SK-N-SH (cell line): Measurements from ENCODE around the gene ANKRD10.

Experiments
- ELF1 ChIP-seq: IDR thresholded peaks from 2 replicates; pipeline ENCODE4 v1.4.0; 2012
- EZH2phosphoT487 ChIP-seq: fragments of 200-600 bp; sonication (generic); IDR thresholded peaks from 2 replicates; pipeline ENCODE4 v1.6.1; 2017; ENCODE audit warnings: low read depth, mixed run types, mild to moderate bottlenecking, antibody characterized with exemption, moderate library complexity, borderline replicate concordance
- MXI1 ChIP-seq: IDR thresholded peaks from 2 replicates; pipeline ENCODE4 v1.6.1; 2012; ENCODE audit warnings: mild to moderate bottlenecking, low read depth, low read length, improper control_type of control experiment
- POLR2AphosphoS5 ChIP-seq: IDR thresholded peaks from 2 replicates; pipeline ENCODE4 v1.6.1; 2012; ENCODE audit warnings: low read depth, low read length
- RAD21 ChIP-seq: IDR thresholded peaks from 2 replicates; pipeline ENCODE4 v1.6.1; 2012; ENCODE audit warnings: mild to moderate bottlenecking, low read length
- TF ChIP-seq, protein P1 (sequence below): fragments of 200-600 bp; sonication (generic); IDR thresholded peaks from 2 replicates; pipeline ENCODE4 v1.6.1; 2017; ENCODE audit warnings: antibody characterized with exemption, mild to moderate bottlenecking, moderate library complexity
- TF ChIP-seq, protein P2 (sequence below): IDR thresholded peaks from 2 replicates; pipeline ENCODE4 v1.4.0; 2012; ENCODE audit warnings: low read depth
- TF ChIP-seq, protein P3 (sequence below): IDR thresholded peaks from 2 replicates; pipeline ENCODE4 v1.4.0; 2012; ENCODE audit warnings: low read depth, borderline replicate concordance
- TF ChIP-seq, protein P4 (sequence below): fragments of 150-350 bp; IDR thresholded peaks from 2 replicates; pipeline ENCODE4 v1.6.1; 2017; ENCODE audit warnings: antibody characterized with exemption, low read length, low read depth, borderline replicate concordance
- TF ChIP-seq, protein P5 (sequence below): fragments of 150-350 bp; IDR thresholded peaks from 2 replicates; pipeline ENCODE4 v1.6.1; 2016; ENCODE audit warnings: mild to moderate bottlenecking, low read depth, low read length
- TF ChIP-seq, protein P6 (sequence below): IDR thresholded peaks from 2 replicates; pipeline ENCODE4 v1.6.1; 2012; ENCODE audit warnings: mild to moderate bottlenecking, low read depth, low read length, moderate library complexity

DNA sequence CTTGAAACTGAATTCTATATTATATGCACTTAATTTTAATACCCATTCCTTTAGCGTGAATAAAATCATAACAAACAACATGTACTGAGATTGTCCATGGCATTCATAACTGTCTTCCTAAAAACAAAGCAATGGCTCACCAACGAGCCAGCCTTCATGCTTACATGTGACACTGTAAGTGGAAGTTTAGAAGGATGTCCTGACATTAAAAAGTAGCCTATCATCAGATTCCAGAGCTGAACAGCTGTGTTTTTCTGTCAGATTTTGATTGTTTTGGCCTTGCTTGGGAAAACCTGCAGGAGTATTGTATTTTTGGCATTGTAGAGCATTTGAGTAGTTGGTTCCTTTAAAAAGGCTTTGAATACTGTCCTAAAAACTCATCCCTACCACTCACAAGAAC is 21.3 kb downstream of the ANKRD10 start:
- TF ChIP-seq RAD21 (no peak), MXI1 (no peak), POLR2AphosphoS5 (no peak), ELF1 (no peak), EZH2phosphoT487 (no peak)
- TF ChIP-seq, protein P1, sequence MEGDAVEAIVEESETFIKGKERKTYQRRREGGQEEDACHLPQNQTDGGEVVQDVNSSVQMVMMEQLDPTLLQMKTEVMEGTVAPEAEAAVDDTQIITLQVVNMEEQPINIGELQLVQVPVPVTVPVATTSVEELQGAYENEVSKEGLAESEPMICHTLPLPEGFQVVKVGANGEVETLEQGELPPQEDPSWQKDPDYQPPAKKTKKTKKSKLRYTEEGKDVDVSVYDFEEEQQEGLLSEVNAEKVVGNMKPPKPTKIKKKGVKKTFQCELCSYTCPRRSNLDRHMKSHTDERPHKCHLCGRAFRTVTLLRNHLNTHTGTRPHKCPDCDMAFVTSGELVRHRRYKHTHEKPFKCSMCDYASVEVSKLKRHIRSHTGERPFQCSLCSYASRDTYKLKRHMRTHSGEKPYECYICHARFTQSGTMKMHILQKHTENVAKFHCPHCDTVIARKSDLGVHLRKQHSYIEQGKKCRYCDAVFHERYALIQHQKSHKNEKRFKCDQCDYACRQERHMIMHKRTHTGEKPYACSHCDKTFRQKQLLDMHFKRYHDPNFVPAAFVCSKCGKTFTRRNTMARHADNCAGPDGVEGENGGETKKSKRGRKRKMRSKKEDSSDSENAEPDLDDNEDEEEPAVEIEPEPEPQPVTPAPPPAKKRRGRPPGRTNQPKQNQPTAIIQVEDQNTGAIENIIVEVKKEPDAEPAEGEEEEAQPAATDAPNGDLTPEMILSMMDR = no peak
- TF ChIP-seq, protein P2, sequence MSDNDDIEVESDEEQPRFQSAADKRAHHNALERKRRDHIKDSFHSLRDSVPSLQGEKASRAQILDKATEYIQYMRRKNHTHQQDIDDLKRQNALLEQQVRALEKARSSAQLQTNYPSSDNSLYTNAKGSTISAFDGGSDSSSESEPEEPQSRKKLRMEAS = no peak
- TF ChIP-seq, protein P3, sequence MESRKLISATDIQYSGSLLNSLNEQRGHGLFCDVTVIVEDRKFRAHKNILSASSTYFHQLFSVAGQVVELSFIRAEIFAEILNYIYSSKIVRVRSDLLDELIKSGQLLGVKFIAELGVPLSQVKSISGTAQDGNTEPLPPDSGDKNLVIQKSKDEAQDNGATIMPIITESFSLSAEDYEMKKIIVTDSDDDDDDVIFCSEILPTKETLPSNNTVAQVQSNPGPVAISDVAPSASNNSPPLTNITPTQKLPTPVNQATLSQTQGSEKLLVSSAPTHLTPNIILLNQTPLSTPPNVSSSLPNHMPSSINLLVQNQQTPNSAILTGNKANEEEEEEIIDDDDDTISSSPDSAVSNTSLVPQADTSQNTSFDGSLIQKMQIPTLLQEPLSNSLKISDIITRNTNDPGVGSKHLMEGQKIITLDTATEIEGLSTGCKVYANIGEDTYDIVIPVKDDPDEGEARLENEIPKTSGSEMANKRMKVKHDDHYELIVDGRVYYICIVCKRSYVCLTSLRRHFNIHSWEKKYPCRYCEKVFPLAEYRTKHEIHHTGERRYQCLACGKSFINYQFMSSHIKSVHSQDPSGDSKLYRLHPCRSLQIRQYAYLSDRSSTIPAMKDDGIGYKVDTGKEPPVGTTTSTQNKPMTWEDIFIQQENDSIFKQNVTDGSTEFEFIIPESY = no peak
- TF ChIP-seq, protein P4, sequence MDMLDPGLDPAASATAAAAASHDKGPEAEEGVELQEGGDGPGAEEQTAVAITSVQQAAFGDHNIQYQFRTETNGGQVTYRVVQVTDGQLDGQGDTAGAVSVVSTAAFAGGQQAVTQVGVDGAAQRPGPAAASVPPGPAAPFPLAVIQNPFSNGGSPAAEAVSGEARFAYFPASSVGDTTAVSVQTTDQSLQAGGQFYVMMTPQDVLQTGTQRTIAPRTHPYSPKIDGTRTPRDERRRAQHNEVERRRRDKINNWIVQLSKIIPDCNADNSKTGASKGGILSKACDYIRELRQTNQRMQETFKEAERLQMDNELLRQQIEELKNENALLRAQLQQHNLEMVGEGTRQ = no peak
- TF ChIP-seq, protein P5, sequence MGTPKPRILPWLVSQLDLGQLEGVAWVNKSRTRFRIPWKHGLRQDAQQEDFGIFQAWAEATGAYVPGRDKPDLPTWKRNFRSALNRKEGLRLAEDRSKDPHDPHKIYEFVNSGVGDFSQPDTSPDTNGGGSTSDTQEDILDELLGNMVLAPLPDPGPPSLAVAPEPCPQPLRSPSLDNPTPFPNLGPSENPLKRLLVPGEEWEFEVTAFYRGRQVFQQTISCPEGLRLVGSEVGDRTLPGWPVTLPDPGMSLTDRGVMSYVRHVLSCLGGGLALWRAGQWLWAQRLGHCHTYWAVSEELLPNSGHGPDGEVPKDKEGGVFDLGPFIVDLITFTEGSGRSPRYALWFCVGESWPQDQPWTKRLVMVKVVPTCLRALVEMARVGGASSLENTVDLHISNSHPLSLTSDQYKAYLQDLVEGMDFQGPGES = no peak
- TF ChIP-seq, protein P6, sequence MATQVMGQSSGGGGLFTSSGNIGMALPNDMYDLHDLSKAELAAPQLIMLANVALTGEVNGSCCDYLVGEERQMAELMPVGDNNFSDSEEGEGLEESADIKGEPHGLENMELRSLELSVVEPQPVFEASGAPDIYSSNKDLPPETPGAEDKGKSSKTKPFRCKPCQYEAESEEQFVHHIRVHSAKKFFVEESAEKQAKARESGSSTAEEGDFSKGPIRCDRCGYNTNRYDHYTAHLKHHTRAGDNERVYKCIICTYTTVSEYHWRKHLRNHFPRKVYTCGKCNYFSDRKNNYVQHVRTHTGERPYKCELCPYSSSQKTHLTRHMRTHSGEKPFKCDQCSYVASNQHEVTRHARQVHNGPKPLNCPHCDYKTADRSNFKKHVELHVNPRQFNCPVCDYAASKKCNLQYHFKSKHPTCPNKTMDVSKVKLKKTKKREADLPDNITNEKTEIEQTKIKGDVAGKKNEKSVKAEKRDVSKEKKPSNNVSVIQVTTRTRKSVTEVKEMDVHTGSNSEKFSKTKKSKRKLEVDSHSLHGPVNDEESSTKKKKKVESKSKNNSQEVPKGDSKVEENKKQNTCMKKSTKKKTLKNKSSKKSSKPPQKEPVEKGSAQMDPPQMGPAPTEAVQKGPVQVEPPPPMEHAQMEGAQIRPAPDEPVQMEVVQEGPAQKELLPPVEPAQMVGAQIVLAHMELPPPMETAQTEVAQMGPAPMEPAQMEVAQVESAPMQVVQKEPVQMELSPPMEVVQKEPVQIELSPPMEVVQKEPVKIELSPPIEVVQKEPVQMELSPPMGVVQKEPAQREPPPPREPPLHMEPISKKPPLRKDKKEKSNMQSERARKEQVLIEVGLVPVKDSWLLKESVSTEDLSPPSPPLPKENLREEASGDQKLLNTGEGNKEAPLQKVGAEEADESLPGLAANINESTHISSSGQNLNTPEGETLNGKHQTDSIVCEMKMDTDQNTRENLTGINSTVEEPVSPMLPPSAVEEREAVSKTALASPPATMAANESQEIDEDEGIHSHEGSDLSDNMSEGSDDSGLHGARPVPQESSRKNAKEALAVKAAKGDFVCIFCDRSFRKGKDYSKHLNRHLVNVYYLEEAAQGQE = no peak
